HG03135 (cell line): ENCODE results near the gene LRCOL1.

ENCODE experiments used
- ATAC-seq: cut with Tn5 transposase; IDR thresholded peaks from one replicate; pipeline ENCODE4 v1.9.1; 2021; ENCODE audit warnings: mild to moderate bottlenecking, moderate library complexity; ENCODE audit not compliant: unreplicated experiment

Gene LRCOL1

GRCh38 chr12:132610051-132610759 is at the start of gene LRCOL1:
Gene LRCOL1, minus strand, starts transcription at chr12:132610582. Its CDS starts 4,331 bp downstream, at chr12:132606251.
- ATAC-seq: no peak

GRCh38 chr12:132660052-132660451 is 49.7 kb upstream of the LRCOL1 start:
- no peak for ATAC-seq

DNA sequence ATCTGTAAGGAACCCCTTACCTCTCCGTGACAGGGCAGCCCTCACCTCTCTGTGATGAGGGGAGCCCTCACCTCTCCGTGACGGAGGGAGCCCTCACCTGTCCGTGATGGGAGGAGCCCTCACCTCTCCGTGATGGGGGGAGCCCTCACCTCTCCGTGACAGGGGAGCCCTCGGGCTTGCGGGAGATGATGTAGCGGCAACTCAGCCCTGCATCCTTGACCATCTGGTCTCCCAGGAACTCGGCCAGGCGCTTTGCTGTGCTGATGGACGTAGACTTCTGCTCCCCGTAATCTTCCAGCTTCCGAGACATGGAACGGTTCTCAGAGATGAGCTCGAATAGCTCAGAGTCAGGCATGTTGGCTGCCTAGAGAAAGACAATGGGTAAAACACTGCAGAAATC is 48.8 kb upstream of the LRCOL1 start:
- no peak for ATAC-seq

GRCh38 chr12:132658149-132658894 is 47.9 kb upstream of the LRCOL1 start:
- no peak for ATAC-seq

- no peak for ATAC-seq
Measured at GRCh38 chr12:132657004-132657727, 46.8 kb upstream of the LRCOL1 start.

GRCh38 chr12:132653567-132654290 is 43.3 kb upstream of the LRCOL1 start:
- ATAC-seq: no peak

DNA sequence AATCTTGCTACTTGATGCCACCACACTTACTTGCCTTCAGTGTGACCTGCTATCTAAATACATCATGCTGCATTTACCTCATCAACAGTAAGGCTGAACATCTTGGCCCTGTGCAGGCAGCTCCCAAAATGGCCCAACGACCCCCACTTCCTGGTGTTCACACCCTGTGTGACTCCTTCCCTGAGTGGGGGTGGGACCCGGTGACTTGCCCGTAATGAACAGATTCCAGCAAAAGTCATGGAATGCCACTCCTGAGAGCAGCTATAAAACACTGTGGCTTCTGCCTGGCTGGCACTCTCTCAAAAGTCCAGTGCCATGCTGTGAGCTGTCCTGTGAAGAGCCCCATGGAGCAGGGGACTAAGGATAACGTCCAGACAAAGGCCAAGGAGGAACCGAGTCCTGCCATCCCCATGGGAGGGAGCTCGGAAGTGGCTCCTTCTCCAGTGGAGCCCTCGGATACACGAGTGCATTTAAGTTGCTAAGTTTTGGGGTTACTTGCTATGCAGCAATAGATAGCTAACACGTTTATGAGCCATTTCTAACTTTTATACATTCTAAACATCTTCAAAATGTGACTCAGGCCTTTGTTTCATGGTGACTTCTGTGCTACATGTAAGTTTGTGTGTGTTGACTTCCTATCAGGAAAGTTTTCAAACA is 41.2 kb upstream of the LRCOL1 start:
- no peak for ATAC-seq

- no peak for ATAC-seq
Measured at GRCh38 chr12:132649226-132649945, 39.0 kb upstream of the LRCOL1 start.

DNA sequence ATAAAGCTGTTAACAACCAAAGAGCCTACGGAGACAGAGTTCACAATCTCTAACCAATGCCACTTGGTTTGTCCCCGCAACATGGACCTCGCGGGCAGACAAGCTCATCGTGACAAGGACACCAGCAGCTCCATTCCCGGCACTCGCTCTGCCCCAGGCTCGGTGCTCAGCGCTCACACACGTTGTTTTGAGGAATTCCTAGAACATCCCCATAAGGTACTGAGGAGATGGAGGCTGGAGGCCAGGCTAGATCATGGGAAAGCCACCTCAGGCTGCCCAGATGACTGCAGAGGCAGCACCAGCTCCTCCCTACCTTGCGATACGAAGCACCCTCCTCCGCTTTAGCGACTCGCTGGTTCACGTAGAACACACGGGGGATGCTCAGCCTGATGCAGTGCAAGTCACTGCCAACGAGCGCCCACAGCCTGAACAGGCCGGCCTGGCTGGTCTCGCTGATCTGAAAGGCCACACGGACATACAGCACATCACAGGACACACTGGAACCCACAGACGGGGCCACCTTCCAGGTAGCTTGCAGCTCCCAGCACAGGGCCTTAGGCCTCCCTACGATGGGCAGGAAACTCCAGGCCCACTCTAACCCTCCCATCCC is 38.3 kb upstream of the LRCOL1 start:
- ATAC-seq: no peak

DNA sequence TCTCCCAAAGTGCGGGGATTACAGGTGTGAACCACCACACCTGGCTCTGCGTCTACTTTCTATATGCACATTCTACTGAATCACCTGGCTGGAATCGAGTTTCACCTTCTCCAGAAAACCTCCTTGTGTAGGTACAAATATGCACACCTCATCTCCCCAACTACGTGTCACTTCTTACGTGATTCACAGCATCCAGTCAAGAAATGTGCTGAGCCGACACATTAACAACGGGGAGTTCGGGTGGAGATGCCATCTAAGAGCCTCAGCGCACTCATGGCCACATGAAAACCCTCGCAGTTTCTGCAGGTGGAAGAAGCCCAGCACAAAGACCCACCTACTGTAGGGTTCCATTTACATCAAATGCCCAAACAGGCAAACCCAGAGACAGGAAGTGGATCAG is 37.5 kb upstream of the LRCOL1 start:
- ATAC-seq: no peak

GRCh38 chr12:132646850-132647249 is 36.5 kb upstream of the LRCOL1 start:
- ATAC-seq: no peak

- no peak for ATAC-seq
Measured at GRCh38 chr12:132642846-132643835, 32.8 kb upstream of the LRCOL1 start.

GRCh38 chr12:132641811-132642650 is 31.6 kb upstream of the LRCOL1 start:
- ATAC-seq: no peak

- ATAC-seq: no peak
Measured at GRCh38 chr12:132640936-132641335, 30.6 kb upstream of the LRCOL1 start.

- ATAC-seq: no peak
Measured at GRCh38 chr12:132639956-132640520, 29.7 kb upstream of the LRCOL1 start.

DNA sequence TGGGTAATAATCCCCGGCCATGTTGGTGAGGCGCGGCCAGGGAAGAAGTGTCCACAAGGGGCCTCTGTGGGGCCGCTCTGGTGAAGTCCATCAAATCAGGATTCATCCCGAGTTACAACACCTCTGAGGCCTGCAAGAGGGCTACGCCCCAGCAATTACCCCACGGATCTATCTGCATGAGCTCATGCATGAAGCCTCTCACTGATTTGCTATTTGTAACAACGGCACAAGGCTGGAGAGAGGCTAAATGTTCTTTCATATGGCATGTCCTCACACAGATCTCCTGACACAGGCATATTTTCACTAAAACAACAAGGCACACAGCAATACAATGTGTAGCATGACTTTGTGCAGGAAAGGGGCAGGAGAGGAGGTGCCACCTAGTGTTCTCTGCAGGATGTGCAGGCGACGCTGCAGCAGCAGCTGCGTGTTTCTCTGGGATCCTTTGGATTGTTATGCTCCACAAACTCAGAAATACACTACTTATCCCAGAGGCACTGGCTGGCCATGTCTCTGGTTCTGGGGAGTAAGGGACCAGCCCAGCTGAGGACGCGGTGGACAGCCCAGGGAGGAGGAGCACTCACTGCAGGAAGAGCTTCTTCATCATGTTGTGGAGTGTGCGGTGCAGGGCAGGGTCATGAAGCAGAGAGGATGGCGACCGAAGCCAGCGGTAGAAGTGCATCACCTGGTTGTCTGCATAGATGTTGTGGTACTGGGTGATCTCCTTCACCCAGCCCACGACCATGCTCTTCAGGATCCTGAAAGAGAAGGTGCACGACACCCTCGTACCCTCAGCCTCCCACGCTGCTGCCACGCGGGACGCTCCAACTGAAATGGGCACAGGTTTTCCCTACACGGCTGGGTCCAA is 28.4 kb upstream of the LRCOL1 start:
- no peak for ATAC-seq
